Nephron (organoid): ENCODE measurements around the gene SLC35C1.

ENCODE experiments used
- H3K27ac Mint-ChIP-seq, 3 experiments: 2 replicates each; pipeline ENCODE4 v1.8.0; 2020; ENCODE audit warnings: mixed read lengths in 3 of 3, mild to moderate bottlenecking in 2 of 3, moderate library complexity in 1 of 3
- H3K27me3 Mint-ChIP-seq: 2 replicates; pipeline ENCODE4 v1.8.0; 2021; ENCODE audit warnings: low read depth, mild to moderate bottlenecking, moderate library complexity, mixed read lengths
- H3K36me3 Mint-ChIP-seq: 2 replicates; pipeline ENCODE4 v1.8.0; 2020; ENCODE audit warnings: low read depth, mixed read lengths
- H3K4me1 Mint-ChIP-seq: 2 replicates; pipeline ENCODE4 v1.8.0; 2020; ENCODE audit warnings: mixed read lengths
- H3K4me3 Mint-ChIP-seq, 3 experiments: 2 replicates each; pipeline ENCODE4 v1.8.0; 2020; ENCODE audit warnings: mild to moderate bottlenecking in 3 of 3, mixed read lengths in 3 of 3, moderate library complexity in 2 of 3
- H3K9me3 Mint-ChIP-seq: 2 replicates; pipeline ENCODE4 v1.8.0; 2020; ENCODE audit warnings: mixed read lengths
- TF ChIP-seq, protein P1 (sequence below), 3 experiments: fragments of 200-600 bp; sonication (generic); IDR thresholded peaks; one replicate each; pipeline ENCODE4 v1.5.0; 2021; ENCODE audit warnings: antibody characterized with exemption in 3 of 3; ENCODE audit not compliant: unreplicated experiment in 3 of 3

SLC35C1 gene

DNA sequence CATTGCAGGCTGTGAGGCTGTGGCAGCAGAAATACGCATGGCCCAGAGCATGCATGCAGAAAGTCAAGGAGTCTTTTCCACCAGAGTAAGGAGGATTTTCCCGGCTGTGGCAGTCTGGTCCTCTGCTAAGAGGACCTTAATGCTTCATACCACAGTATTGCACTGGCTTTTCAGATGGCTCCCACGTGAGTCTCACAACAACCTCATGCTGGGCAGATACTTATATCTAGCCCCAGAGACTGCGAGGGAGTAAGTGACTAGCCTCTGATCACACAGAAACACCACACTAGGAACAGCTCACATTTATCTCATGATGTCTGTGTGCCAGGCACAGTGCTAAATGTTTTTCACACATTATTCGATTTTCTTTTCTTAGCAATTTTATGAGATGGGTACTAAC lies 50.4 kb downstream of the SLC35C1 start:
- Mint-ChIP-seq H3K4me1 (peaks cover 76% of the 10 kb centered on the region), H3K9me3 (no peaks in the 10 kb centered on the region), H3K27ac (peak overlapping the region; percentile 75 to 98 (median 92)), H3K27me3 (no peaks in the 10 kb centered on the region), H3K4me3 (no peak overlapping the region), H3K36me3 (peaks cover 25% of the 10 kb centered on the region)
- TF ChIP-seq, protein P1, sequence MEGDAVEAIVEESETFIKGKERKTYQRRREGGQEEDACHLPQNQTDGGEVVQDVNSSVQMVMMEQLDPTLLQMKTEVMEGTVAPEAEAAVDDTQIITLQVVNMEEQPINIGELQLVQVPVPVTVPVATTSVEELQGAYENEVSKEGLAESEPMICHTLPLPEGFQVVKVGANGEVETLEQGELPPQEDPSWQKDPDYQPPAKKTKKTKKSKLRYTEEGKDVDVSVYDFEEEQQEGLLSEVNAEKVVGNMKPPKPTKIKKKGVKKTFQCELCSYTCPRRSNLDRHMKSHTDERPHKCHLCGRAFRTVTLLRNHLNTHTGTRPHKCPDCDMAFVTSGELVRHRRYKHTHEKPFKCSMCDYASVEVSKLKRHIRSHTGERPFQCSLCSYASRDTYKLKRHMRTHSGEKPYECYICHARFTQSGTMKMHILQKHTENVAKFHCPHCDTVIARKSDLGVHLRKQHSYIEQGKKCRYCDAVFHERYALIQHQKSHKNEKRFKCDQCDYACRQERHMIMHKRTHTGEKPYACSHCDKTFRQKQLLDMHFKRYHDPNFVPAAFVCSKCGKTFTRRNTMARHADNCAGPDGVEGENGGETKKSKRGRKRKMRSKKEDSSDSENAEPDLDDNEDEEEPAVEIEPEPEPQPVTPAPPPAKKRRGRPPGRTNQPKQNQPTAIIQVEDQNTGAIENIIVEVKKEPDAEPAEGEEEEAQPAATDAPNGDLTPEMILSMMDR (IDR thresholded peaks at IDR 0.05; ENCODE audit: unreplicated experiment in 3 of 3), result no peak

GRCh38 chr11:45856044-45856468 lies 51.1 kb downstream of the SLC35C1 start:
- Mint-ChIP-seq H3K4me3 (no peak overlapping the region), H3K27me3 (no peaks in the 10 kb centered on the region), H3K4me1 (peaks cover 71% of the 10 kb centered on the region), H3K9me3 (no peaks in the 10 kb centered on the region), H3K27ac (peak overlapping the region; percentile 75 to 98 (median 92)), H3K36me3 (peaks cover 31% of the 10 kb centered on the region)
- TF ChIP-seq, protein P1 (IDR thresholded peaks at IDR 0.05; ENCODE audit: unreplicated experiment in 3 of 3), result no peak

DNA sequence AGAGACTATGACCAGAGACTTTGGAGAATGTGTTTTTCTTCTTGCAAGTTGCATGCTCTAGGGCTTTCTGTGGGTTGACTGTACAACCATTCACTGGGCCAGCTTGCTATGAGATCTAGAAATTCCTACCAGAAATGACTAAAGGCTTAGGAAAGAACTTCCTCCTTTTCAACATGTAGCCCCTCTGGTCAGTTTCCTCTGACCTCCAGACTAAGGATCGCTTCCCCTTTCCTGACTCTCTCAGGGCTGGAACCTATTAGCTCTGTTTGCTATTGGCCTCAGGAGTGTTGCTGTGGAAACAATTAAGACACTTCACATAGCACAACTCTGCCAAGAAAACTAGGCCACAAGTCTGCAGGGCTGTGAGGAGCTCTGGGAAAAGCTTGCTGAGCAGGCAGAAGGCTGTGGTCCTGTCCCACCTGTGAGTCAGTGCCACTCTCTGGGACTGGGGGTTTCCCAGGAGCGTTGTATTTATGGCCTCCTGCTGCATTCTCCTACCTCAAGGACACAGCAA lies 53.1 kb downstream of the SLC35C1 start:
- peak overlapping the region; percentile 92 to 98 (median 97) for H3K27ac Mint-ChIP-seq
- no peaks in the 10 kb centered on the region for H3K9me3 Mint-ChIP-seq
- H3K4me1 Mint-ChIP-seq, result peaks cover 63% of the 10 kb centered on the region
- peaks cover 50% of the 10 kb centered on the region for H3K36me3 Mint-ChIP-seq
- no peak overlapping the region for H3K4me3 Mint-ChIP-seq
- TF ChIP-seq, protein P1 (IDR thresholded peaks at IDR 0.05; ENCODE audit: unreplicated experiment in 3 of 3), result no peak
- H3K27me3 Mint-ChIP-seq, result no peaks in the 10 kb centered on the region

GRCh38 chr11:45858751-45859398 lies 53.9 kb downstream of the SLC35C1 start:
- Mint-ChIP-seq H3K27me3 (no peaks in the 10 kb centered on the region), H3K9me3 (no peaks in the 10 kb centered on the region), H3K4me1 (peaks cover 61% of the 10 kb centered on the region), H3K4me3 (peak overlapping the region in 1 of 3 experiments; percentile 9), H3K36me3 (peaks cover 54% of the 10 kb centered on the region), H3K27ac (peak overlapping the region; percentile 92 to 98 (median 97))
- TF ChIP-seq, protein P1 (IDR thresholded peaks at IDR 0.05; ENCODE audit: unreplicated experiment in 3 of 3), result no peak

DNA sequence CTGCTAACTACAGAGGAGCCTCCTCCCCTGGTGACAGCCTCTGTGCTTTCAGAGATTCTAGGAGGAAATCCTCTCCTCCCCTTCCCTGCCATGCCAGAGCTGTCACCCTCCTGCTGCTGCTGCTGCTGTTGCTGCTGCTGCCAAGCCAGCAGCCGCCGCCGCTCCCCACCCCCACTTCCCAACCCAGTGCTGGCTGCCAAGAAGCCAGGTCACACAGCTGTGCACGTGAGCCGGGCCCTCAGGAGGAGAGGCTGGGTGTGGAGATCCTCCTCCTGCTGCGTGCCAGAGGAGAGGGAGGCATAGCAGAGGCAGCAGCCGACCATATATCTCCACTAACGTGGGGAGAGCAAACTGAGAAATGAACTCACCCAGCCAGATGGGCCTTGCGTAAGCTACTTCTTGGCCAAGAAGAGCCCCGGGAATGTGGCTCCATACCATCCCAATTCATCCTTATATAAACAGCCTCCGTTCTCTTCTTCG lies 54.8 kb downstream of the SLC35C1 start:
- no peaks in the 10 kb centered on the region for H3K27me3 Mint-ChIP-seq
- peak overlapping the region; percentile 92 to 98 (median 97) for H3K27ac Mint-ChIP-seq
- H3K36me3 Mint-ChIP-seq, result peaks cover 54% of the 10 kb centered on the region
- peaks cover 58% of the 10 kb centered on the region for H3K4me1 Mint-ChIP-seq
- H3K4me3 Mint-ChIP-seq, result peak overlapping the region in 2 of 3 experiments; percentile 22 to 42
- TF ChIP-seq, protein P1 (IDR thresholded peaks at IDR 0.05; ENCODE audit: unreplicated experiment in 3 of 3), result no peak
- H3K9me3 Mint-ChIP-seq, result no peaks in the 10 kb centered on the region
